Measurements from ENCODE around the gene COL8A2.

DNA sequence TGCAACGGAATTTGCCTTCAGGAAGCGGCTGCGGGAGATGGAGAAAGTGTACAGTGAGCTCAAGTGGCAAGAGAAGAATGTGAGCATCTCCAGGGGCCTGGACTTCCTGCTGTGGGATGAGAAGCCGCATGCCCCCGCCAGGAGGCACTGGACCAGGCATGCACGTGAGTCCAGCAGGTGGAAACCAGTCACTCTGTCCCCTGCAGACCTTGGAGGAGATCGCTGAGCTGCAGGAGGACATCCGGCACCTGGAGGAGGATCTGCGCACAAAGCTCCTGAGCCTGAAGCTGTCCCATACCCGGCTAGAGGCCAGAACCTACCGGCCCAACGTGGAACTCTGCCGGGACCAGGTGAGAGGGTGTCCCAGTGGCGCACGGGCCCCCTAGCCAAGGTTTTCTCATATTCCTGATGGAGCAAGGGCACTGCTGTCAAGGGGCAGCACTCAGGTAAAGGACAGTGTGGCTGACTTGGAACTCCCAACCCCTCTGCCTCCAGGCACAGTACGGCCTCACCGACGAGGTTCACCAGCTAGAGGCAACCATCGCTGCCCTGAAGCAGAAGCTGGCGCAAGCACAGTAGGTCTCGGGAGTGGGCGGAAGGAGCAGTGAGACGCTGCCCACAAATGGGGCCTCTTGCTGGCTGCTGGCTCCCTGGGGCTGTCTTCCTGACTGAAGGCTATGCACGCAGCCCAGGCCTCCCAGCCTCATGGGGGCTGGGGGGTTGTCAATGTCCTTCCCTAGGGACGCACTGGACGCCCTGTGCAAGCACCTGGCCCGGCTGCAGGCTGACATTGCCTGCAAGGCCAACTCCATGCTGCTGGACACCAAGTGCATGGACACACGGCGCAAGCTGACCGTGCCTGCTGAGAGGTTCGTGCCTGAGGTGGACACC is 37.5 kb downstream of the COL8A2 start:
- TF ChIP-seq, protein P1, sequence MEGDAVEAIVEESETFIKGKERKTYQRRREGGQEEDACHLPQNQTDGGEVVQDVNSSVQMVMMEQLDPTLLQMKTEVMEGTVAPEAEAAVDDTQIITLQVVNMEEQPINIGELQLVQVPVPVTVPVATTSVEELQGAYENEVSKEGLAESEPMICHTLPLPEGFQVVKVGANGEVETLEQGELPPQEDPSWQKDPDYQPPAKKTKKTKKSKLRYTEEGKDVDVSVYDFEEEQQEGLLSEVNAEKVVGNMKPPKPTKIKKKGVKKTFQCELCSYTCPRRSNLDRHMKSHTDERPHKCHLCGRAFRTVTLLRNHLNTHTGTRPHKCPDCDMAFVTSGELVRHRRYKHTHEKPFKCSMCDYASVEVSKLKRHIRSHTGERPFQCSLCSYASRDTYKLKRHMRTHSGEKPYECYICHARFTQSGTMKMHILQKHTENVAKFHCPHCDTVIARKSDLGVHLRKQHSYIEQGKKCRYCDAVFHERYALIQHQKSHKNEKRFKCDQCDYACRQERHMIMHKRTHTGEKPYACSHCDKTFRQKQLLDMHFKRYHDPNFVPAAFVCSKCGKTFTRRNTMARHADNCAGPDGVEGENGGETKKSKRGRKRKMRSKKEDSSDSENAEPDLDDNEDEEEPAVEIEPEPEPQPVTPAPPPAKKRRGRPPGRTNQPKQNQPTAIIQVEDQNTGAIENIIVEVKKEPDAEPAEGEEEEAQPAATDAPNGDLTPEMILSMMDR (IDR thresholded peaks at IDR 0.05) = no peak
- TF ChIP-seq RELA (CRISPR knock-in tag; IDR thresholded peaks at IDR 0.05; ENCODE audit: borderline replicate concordance) = no peak
- no peak for TF ChIP-seq ZBTB21 (CRISPR knock-in tag; IDR thresholded peaks at IDR 0.05; ENCODE audit: borderline replicate concordance)
- no peak for TF ChIP-seq TP53 (CRISPR knock-in tag; IDR thresholded peaks at IDR 0.05)
- TF ChIP-seq NR2C2 (CRISPR knock-in tag; IDR thresholded peaks at IDR 0.05) = no peak
- TF ChIP-seq ELF4 (CRISPR knock-in tag; IDR thresholded peaks at IDR 0.05; ENCODE audit: low read depth) = no peak
- no peak for TF ChIP-seq FOXP1 (CRISPR knock-in tag; IDR thresholded peaks at IDR 0.05; ENCODE audit: borderline replicate concordance)
- TF ChIP-seq SP1 (CRISPR knock-in tag; conservative IDR thresholded peaks at IDR 0.05) = no peak
